Measurements from ENCODE around the gene PLEKHB2.

DNA sequence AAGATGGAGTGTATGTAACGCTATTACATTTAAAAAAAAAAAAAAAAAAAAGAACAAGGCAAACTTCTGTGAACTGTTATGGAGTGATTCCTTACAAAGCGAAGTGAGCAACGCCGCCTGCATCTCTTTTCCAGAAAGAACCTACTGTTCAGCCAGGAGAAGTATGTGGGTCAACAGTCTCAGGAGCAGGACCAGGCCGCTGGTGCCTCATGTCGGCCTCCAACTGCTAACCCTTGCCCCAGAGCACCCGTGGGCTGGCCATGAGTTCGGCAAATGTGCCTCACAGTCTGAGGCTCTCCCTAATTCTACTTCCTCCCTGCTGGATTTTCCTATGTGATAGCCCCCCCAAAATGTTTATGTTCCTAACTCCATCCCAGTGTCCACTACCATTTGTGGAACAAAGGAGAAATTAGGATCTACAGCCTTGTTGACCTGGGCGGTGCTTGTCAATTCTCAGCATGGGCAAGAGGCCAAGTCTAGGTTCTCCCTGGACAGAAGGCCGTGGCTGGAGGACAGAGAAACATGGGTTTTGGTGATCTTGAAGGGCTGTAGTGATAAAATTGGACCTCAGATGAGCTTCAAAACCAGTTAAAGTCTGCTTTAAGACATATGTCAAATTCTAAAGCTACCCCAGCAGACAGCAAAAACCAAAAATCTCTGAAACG lies 27.8 kb upstream of the PLEKHB2 start:
- TF ChIP-seq, protein P1, sequence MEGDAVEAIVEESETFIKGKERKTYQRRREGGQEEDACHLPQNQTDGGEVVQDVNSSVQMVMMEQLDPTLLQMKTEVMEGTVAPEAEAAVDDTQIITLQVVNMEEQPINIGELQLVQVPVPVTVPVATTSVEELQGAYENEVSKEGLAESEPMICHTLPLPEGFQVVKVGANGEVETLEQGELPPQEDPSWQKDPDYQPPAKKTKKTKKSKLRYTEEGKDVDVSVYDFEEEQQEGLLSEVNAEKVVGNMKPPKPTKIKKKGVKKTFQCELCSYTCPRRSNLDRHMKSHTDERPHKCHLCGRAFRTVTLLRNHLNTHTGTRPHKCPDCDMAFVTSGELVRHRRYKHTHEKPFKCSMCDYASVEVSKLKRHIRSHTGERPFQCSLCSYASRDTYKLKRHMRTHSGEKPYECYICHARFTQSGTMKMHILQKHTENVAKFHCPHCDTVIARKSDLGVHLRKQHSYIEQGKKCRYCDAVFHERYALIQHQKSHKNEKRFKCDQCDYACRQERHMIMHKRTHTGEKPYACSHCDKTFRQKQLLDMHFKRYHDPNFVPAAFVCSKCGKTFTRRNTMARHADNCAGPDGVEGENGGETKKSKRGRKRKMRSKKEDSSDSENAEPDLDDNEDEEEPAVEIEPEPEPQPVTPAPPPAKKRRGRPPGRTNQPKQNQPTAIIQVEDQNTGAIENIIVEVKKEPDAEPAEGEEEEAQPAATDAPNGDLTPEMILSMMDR (IDR thresholded peaks at IDR 0.05): no peak
- no peak for TF ChIP-seq EZH2 (IDR thresholded peaks at IDR 0.05; ENCODE audit: borderline replicate concordance, insufficient read depth, low read depth, low read length, poor library complexity, severe bottlenecking)

All from B cell (primary cell).